ENCODE data around the gene SBK1.

The SBK1 gene

DNA sequence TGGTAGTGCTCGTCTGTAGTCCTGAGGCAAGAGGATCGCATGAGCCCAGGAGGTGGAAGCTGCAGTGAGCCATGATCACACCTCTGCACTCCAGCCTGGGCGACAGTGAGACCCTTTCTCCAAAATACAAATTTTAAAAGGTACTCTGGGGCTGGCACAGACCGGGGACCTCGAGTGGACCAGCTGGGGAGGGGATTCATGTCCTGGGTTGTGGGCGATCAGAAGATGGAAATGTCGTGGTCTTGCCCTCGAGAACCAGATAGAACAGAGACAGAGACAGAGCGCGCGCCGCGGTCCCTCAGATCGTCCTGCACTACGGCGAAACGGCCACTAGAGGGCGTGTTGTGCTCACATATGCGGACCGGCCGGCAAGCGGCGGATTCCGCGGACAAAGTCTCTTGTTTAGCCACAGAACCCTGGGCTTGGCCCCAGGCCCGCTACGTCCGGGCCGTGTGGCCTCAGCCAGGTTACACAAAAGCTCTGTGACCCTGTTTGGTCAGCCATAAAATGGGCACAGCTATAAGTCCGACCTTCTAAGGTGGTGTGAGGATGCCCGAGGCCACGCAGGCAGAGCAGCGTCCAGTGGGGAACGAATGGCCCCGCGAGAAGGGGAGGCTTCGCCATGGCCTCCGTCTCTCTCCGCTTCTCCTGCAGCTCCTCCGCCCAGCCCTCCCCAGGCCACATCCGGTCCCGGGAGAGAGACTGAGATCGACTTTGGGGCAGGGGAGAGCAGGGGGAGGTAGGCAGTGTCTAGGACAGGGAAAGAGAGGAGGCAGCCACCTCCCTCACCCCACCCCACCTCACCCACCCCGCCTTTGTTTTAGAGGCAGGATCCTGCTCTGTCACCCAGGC lies 14.6 kb upstream of the SBK1 start:
- Mint-ChIP-seq H3K4me1 (no peaks in the 10 kb centered on the region), H3K9me3 (no peaks in the 10 kb centered on the region), H3K4me3 (peak overlapping the region; percentile 84 to 87 (median 84)), H3K36me3 (ENCODE audit: low read depth) (no peaks in the 10 kb centered on the region), H3K27me3 (ENCODE audit: low read depth) (peaks cover 35% of the 10 kb centered on the region), H3K27ac (peak overlapping the region; percentile 56 to 80 (median 67))
- TF ChIP-seq, protein P1, sequence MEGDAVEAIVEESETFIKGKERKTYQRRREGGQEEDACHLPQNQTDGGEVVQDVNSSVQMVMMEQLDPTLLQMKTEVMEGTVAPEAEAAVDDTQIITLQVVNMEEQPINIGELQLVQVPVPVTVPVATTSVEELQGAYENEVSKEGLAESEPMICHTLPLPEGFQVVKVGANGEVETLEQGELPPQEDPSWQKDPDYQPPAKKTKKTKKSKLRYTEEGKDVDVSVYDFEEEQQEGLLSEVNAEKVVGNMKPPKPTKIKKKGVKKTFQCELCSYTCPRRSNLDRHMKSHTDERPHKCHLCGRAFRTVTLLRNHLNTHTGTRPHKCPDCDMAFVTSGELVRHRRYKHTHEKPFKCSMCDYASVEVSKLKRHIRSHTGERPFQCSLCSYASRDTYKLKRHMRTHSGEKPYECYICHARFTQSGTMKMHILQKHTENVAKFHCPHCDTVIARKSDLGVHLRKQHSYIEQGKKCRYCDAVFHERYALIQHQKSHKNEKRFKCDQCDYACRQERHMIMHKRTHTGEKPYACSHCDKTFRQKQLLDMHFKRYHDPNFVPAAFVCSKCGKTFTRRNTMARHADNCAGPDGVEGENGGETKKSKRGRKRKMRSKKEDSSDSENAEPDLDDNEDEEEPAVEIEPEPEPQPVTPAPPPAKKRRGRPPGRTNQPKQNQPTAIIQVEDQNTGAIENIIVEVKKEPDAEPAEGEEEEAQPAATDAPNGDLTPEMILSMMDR (IDR thresholded peaks at IDR 0.05; ENCODE audit: unreplicated experiment in 3 of 3) = peak; percentile 96 to 98 (median 98)

DNA sequence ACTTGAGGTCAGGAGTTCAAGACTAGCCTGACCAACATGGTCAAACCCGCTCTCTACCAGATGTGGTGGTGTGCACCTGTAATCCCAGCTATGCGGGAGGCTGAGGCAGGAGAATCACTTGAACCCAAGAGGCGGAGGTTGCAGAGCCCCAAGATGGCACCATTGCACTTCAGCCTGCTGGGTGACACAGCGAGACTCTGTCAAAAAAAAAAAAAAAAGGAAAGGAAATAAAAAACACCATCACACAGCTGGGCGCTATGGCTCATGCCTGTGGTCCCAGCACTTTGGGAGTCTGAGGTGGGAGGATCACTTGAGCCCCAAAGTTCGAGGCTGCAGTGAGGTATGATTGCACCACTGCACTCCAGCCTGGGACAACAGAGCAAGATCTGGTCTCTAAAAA lies 13.3 kb upstream of the SBK1 start:
- H3K36me3 Mint-ChIP-seq (ENCODE audit: low read depth) = no peaks in the 10 kb centered on the region
- H3K4me3 Mint-ChIP-seq = no peak overlapping the region
- no peaks in the 10 kb centered on the region for H3K9me3 Mint-ChIP-seq
- H3K4me1 Mint-ChIP-seq = peaks cover 2% of the 10 kb centered on the region
- H3K27me3 Mint-ChIP-seq (ENCODE audit: low read depth) = peaks cover 27% of the 10 kb centered on the region
- TF ChIP-seq, protein P1 (IDR thresholded peaks at IDR 0.05; ENCODE audit: unreplicated experiment in 3 of 3) = no peak
- no peak overlapping the region for H3K27ac Mint-ChIP-seq

DNA sequence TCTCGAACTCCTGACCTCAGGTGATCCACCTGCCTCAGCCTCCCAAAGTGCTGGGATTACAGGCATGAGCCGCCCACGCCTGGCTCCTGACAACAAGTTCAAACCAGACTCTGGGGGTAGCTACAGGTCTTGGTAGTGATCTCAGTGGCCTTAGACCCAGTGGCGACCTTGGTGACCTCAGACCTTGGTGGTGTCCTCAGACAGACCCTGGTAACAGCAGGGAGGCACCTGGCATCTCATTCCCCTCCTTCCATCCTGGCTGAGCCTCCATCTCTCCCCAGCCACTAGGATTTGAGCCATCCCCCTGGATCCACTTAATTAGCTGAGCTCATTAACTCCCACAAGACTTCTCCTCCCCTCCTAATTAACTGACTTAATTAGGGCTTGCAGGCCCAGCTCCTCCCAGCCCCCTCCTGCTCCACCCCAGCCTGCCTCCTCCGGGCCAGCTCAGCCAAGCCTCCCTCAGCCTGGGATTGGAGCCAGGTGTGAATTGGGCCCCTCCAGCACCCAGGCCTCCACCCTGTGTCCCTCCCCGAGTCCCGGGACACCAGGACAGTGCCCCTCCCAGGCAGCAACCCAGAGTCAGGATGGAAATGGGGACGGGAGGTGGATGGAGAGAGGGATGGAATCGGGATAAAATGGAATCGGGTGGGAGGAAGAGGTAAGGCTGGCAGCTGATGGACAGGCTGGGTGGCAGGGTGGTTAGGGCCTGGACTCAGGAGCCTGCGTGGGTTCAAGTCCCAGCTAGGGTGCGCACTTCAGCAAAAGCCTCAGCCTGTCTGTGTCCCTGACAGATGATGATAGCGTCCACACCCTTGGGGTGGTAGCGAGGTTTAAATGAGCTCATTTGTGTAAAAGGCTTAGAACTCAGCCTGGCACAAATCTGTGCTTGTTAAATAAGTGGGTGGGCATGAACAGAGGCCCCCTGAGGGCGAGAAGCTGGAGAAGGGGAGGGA lies 11.2 kb upstream of the SBK1 start:
- no peaks in the 10 kb centered on the region for H3K36me3 Mint-ChIP-seq (ENCODE audit: low read depth)
- no peaks in the 10 kb centered on the region for H3K9me3 Mint-ChIP-seq
- H3K27ac Mint-ChIP-seq = no peak overlapping the region
- peaks cover 13% of the 10 kb centered on the region for H3K27me3 Mint-ChIP-seq (ENCODE audit: low read depth)
- H3K4me3 Mint-ChIP-seq = no peak overlapping the region
- H3K4me1 Mint-ChIP-seq = peaks cover 7% of the 10 kb centered on the region
- TF ChIP-seq, protein P1 (IDR thresholded peaks at IDR 0.05; ENCODE audit: unreplicated experiment in 3 of 3) = no peak

DNA sequence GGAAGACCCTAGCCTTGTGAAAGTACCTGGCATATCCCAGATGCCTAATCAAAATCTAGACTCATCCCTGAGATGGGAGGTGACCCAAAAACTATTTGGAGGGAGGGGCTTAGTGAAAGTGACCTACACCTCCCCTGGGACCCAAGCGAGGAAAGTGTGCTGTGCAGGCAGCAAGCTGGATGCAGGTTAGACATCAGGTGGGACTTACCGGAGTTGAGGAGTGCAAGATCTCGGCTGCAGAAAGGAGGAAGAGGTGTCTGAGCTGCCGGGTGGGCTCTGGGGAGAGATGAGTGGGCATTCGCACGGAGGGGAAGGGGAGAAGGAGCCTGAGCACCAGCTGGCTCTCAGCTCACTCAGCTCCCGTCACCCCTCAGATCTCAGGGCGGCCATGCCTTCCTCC lies 10.3 kb upstream of the SBK1 start:
- peaks cover 10% of the 10 kb centered on the region for H3K27me3 Mint-ChIP-seq (ENCODE audit: low read depth)
- H3K9me3 Mint-ChIP-seq = no peaks in the 10 kb centered on the region
- no peak overlapping the region for H3K27ac Mint-ChIP-seq
- H3K36me3 Mint-ChIP-seq (ENCODE audit: low read depth) = no peaks in the 10 kb centered on the region
- H3K4me3 Mint-ChIP-seq = no peak overlapping the region
- TF ChIP-seq, protein P1 (IDR thresholded peaks at IDR 0.05; ENCODE audit: unreplicated experiment in 3 of 3) = no peak
- H3K4me1 Mint-ChIP-seq = peaks cover 7% of the 10 kb centered on the region

DNA sequence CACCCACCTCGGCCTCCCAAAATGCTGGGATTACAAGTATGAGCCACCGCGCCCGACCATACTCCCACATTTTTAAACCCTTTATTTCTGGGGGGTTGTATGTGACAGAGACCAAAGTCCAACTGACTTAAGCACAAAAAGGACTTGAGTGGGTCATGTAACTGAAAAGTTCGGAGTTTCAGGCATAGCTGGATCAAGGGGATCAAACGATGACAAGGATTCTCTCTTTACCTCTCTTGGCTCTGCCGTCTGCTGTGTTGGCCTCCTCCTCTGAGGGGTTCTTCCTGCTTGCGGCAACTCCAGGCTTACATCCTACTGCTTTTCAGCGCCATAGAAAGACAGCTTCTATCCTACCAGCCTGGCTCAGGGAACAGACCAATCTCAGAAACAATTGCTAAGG lies 9.2 kb upstream of the SBK1 start:
- H3K4me1 Mint-ChIP-seq = peaks cover 12% of the 10 kb centered on the region
- TF ChIP-seq, protein P1 (IDR thresholded peaks at IDR 0.05; ENCODE audit: unreplicated experiment in 3 of 3) = no peak
- H3K9me3 Mint-ChIP-seq = no peaks in the 10 kb centered on the region
- H3K4me3 Mint-ChIP-seq = no peak overlapping the region
- H3K36me3 Mint-ChIP-seq (ENCODE audit: low read depth) = no peaks in the 10 kb centered on the region
- H3K27ac Mint-ChIP-seq = no peak overlapping the region
- peaks cover 3% of the 10 kb centered on the region for H3K27me3 Mint-ChIP-seq (ENCODE audit: low read depth)

Measured in nephron (organoid).